Smooth muscle cell (in vitro differentiated cells): ENCODE data around the gene EML6. TPM values are rescaled to one million over a fixed set of nuclear protein-coding genes. Genes with fewer than 3 reads are reported as not detected.

ENCODE experiments used
- DNase-seq: peaks from one replicate; lab custom pipeline; 2025; ENCODE audit not compliant: unreplicated experiment; lab: John Stamatoyannopoulos, UW
- H2AFZ ChIP-seq: fragments of 200-600 bp; sonication (generic); 2 replicates; pipeline ENCODE4 v1.6.0; 2016; ENCODE audit warnings: antibody characterized with exemption, low read depth, mild to moderate bottlenecking
- H3F3A ChIP-seq: fragments of 200-600 bp; sonication (generic); 2 replicates; pipeline ENCODE4 v1.6.0; 2017; ENCODE audit warnings: antibody characterized with exemption, low read depth
- H3K27ac ChIP-seq: fragments of 200-600 bp; sonication (generic); 2 replicates; pipeline ENCODE4 v1.5.1; 2016; ENCODE audit warnings: low read depth, mild to moderate bottlenecking
- H3K27me3 ChIP-seq: fragments of 200-600 bp; sonication (generic); 2 replicates; pipeline ENCODE4 v1.6.1; 2016; ENCODE audit warnings: low read depth, mild to moderate bottlenecking
- H3K36me3 ChIP-seq: fragments of 200-600 bp; sonication (generic); 2 replicates; pipeline ENCODE4 v1.5.1; 2016; ENCODE audit warnings: low read depth
- H3K4me1 ChIP-seq: fragments of 200-600 bp; sonication (generic); 2 replicates; pipeline ENCODE4 v1.5.1; 2016; ENCODE audit warnings: low read depth
- H3K4me2 ChIP-seq: fragments of 200-600 bp; sonication (generic); 2 replicates; pipeline ENCODE4 v1.6.0; 2016; ENCODE audit warnings: mild to moderate bottlenecking
- H3K4me3 ChIP-seq: fragments of 200-600 bp; sonication (generic); 2 replicates; pipeline ENCODE4 v1.5.1; 2016; ENCODE audit warnings: mild to moderate bottlenecking
- H3K79me2 ChIP-seq: fragments of 200-600 bp; sonication (generic); 2 replicates; pipeline ENCODE4 v1.6.0; 2016; ENCODE audit warnings: low read depth, mild to moderate bottlenecking
- H3K9ac ChIP-seq: fragments of 200-600 bp; sonication (generic); 2 replicates; pipeline ENCODE4 v1.6.0; 2016; ENCODE audit warnings: low read depth
- H3K9me3 ChIP-seq: fragments of 200-600 bp; sonication (generic); replicated peaks from 2 replicates; pipeline ENCODE4 v1.5.1; 2016; ENCODE audit warnings: low read depth
- H4K20me1 ChIP-seq: fragments of 200-600 bp; sonication (generic); 2 replicates; pipeline ENCODE4 v1.6.0; 2016; ENCODE audit warnings: low read depth
- WGBS: methylation state at CpG from one replicate; pipeline ENCODE4 v1.1.7; 2016; ENCODE audit warnings: low lambda C conversion rate; 5-methylcytosine and 5-hydroxymethylcytosine counted together
- polyA plus RNA-seq: library from polyadenylated mRNA; unstranded; fragments of >200 nt; fragmentation: Nextera tagmentation; extraction: Ambion mirVana; gene quantifications from 2 replicates; pipeline ENCODE4 v1.2.1, GENCODE V29; 2016
- total RNA-seq: library from RNA; depleted of rRNA; stranded (reverse); fragments of >200 nt; gene quantifications from 2 replicates; pipeline ENCODE4 v1.2.3, GENCODE V29; 2014
- TF ChIP-seq, protein P1 (sequence below): fragments of 200-600 bp; sonication (generic); IDR thresholded peaks from 2 replicates; pipeline ENCODE4 v1.5.1; 2017; ENCODE audit warnings: borderline replicate concordance, mild to moderate bottlenecking, antibody characterized with exemption; ENCODE audit not compliant: insufficient read depth, poor library complexity, severe bottlenecking

The EML6 gene
- total and polyA plus RNA-seq, 2 experiments from 2014 or later, result 0.49 to 0.54 TPM

DNA sequence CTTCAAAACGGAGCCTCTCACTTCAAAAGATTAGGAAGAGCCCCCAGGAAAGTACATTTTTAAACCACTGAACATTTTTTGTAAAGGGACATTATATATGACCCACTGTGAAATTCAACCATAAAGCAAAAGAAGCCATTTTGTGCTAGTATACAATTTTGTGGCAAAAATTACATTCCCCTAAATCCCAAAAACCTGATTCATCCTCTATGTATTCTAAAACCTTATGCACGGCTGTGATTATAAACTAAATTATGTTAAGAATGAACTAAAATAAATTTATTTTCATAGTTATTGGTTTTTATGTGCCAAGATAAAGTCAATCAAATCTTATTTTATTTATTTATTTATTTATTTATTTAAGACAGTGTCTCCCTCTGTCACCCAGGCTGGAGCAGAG, 278.3 kb downstream of the EML6 start:
- H3K4me3 ChIP-seq, result no peak overlapping the region
- H4K20me1 ChIP-seq, result peaks cover 100% of the 10 kb centered on the region
- peak overlapping the region; percentile 15 for H3K4me2 ChIP-seq
- H3K79me2 ChIP-seq, result peaks cover 100% of the 10 kb centered on the region
- H3K27ac ChIP-seq, result peak overlapping the region; percentile 51
- no peak for DNase-seq
- H3K9ac ChIP-seq, result no peak overlapping the region
- H2AFZ ChIP-seq, result no peak overlapping the region
- WGBS, result 26% methylated on average over 2 of the region's 2 CpGs
- TF ChIP-seq, protein P1, sequence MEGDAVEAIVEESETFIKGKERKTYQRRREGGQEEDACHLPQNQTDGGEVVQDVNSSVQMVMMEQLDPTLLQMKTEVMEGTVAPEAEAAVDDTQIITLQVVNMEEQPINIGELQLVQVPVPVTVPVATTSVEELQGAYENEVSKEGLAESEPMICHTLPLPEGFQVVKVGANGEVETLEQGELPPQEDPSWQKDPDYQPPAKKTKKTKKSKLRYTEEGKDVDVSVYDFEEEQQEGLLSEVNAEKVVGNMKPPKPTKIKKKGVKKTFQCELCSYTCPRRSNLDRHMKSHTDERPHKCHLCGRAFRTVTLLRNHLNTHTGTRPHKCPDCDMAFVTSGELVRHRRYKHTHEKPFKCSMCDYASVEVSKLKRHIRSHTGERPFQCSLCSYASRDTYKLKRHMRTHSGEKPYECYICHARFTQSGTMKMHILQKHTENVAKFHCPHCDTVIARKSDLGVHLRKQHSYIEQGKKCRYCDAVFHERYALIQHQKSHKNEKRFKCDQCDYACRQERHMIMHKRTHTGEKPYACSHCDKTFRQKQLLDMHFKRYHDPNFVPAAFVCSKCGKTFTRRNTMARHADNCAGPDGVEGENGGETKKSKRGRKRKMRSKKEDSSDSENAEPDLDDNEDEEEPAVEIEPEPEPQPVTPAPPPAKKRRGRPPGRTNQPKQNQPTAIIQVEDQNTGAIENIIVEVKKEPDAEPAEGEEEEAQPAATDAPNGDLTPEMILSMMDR, result no peak
- H3F3A ChIP-seq, result peaks cover 18% of the 10 kb centered on the region
- H3K9me3 ChIP-seq, result no peaks in the 10 kb centered on the region
- no peaks in the 10 kb centered on the region for H3K36me3 ChIP-seq
- no peaks in the 10 kb centered on the region for H3K27me3 ChIP-seq
- H3K4me1 ChIP-seq, result peaks cover 26% of the 10 kb centered on the region

DNA sequence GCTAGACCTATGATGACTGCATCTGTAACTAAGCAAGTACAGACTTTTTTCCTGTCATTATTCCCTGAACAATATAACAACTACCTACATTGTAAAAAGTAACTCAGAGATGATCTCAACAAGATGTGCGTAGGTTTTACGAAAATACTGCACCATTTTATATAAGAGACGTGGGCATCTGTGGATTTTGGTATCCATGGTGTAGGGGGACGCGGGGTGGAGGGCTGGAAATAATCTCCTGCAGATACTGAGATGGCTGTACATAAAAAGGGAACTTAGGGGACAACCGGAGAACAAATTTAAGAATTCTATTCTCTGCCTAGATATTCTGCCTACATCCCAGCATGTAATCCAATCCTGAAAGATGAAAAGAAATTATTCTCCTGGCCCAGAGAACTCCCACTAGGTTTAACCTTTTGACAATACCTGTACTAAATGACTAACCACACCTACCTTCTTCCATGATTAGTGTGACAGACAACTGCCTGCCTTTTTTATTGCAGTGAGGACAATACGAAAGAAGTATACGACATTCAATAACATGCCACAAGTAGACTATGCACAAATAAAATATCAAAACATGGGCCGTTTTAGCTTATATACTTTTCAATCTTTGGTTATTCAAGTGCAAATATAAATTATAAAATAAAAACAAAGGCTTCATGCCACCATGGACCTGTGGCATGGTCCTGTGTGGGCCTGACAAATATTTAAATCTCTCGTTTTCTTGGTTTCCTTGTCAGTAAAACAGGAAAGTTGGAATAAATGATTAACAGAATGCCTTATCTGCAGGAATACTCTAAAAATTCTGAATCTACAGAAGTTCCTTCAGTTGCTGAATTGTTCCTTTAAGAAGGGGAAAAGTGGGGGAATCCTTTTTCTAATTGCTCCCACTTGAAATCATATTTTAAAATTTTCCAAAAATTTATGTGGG, 280.5 kb downstream of the EML6 start:
- Histone ChIP-seq H3F3A (peaks cover 18% of the 10 kb centered on the region), H3K4me1 (peaks cover 28% of the 10 kb centered on the region), H3K36me3 (no peaks in the 10 kb centered on the region), H3K27ac (peak overlapping the region; percentile 41), H3K4me3 (peak overlapping the region; percentile 7), H2AFZ (no peak overlapping the region), H3K9ac (no peak overlapping the region), H3K4me2 (no peak overlapping the region), H3K79me2 (peaks cover 100% of the 10 kb centered on the region), H3K27me3 (no peaks in the 10 kb centered on the region), H4K20me1 (peaks cover 100% of the 10 kb centered on the region), H3K9me3 (no peaks in the 10 kb centered on the region)
- 93% methylated on average over 10 of the region's 10 CpGs for WGBS
- DNase-seq, result no peak
- TF ChIP-seq, protein P1, result no peak

DNA sequence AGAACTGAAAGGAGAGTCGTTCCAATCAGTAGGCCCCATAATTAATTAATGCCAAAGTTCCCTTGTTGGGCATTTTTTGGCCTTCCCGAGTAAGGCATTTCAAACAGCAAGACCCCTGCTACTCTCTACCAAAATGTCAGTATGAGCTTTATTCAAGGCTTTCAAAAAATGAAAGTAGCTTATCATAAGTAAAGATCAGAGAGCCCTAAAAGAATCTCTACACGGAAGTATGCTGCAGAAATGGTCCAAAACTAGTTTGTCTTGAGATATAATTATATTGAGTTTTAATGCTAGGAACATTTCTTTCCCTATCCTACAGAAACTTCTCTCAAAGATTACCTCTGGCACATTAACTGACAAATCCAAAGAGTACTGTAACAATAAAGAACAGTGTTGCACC, 282.8 kb downstream of the EML6 start:
- H2AFZ ChIP-seq, result no peak overlapping the region
- peaks cover 100% of the 10 kb centered on the region for H3K79me2 ChIP-seq
- H3K27ac ChIP-seq, result peak overlapping the region; percentile 76
- peaks cover 39% of the 10 kb centered on the region for H3K4me1 ChIP-seq
- DNase-seq, result no peak
- H3K27me3 ChIP-seq, result no peaks in the 10 kb centered on the region
- H3K9ac ChIP-seq, result no peak overlapping the region
- H4K20me1 ChIP-seq, result peaks cover 100% of the 10 kb centered on the region
- WGBS, result 75% methylated on average over 3 of the region's 3 CpGs
- no peaks in the 10 kb centered on the region for H3K36me3 ChIP-seq
- TF ChIP-seq, protein P1, result no peak
- H3K4me3 ChIP-seq, result no peak overlapping the region
- H3K9me3 ChIP-seq, result no peaks in the 10 kb centered on the region
- H3K4me2 ChIP-seq, result no peak overlapping the region
- H3F3A ChIP-seq, result peaks cover 18% of the 10 kb centered on the region
